Neural progenitor cell (in vitro differentiated cells): ENCODE data around the gene FLT3LG. TPM values are rescaled to one million over a fixed set of nuclear protein-coding genes. Genes with fewer than 3 reads are reported as not detected.
"Not testable (repeated sequence)": the region's sequence is repeated elsewhere in the genome, so short reads cannot be mapped to it uniquely, and the experiment has no call there.

Source experiments
- DNase-seq: peaks from one replicate; pipeline ENCODE4 v3.0.0-alpha.2; 2016; ENCODE audit warnings: low spot score
- H2AFZ ChIP-seq: fragments of 200-600 bp; sonication (generic); replicated peaks from 2 replicates; pipeline ENCODE4 v1.6.1; 2016; ENCODE audit warnings: antibody characterized with exemption
- H3F3A ChIP-seq: fragments of 200-600 bp; sonication (generic); 2 replicates; pipeline ENCODE4 v1.6.1; 2016; ENCODE audit warnings: antibody characterized with exemption, low read depth
- H3K27ac ChIP-seq: fragments of 200-600 bp; sonication (generic); 2 replicates; pipeline ENCODE4 v1.5.1; 2016; ENCODE audit warnings: mild to moderate bottlenecking
- H3K27me3 ChIP-seq: fragments of 200-600 bp; sonication (generic); 2 replicates; pipeline ENCODE4 v1.6.1; 2016; ENCODE audit warnings: mild to moderate bottlenecking, moderate library complexity
- H3K36me3 ChIP-seq: fragments of 200-600 bp; sonication (generic); 2 replicates; pipeline ENCODE4 v1.5.1; 2016
- H3K4me1 ChIP-seq: fragments of 200-600 bp; sonication (generic); 2 replicates; pipeline ENCODE4 v1.6.1; 2016; ENCODE audit warnings: mixed run types
- H3K4me2 ChIP-seq: fragments of 200-600 bp; sonication (generic); 2 replicates; pipeline ENCODE4 v1.6.1; 2016
- H3K4me3 ChIP-seq: fragments of 200-600 bp; sonication (generic); 2 replicates; pipeline ENCODE4 v1.5.1; 2016
- H3K79me2 ChIP-seq: fragments of 200-600 bp; sonication (generic); 2 replicates; pipeline ENCODE4 v1.6.1; 2016; ENCODE audit warnings: low read depth
- H3K9ac ChIP-seq: fragments of 200-600 bp; sonication (generic); 2 replicates; pipeline ENCODE4 v1.6.1; 2016
- H3K9me3 ChIP-seq: fragments of 200-600 bp; sonication (generic); 2 replicates; pipeline ENCODE4 v1.5.1; 2016; ENCODE audit warnings: low read depth
- H4K20me1 ChIP-seq: fragments of 200-600 bp; sonication (generic); 2 replicates; pipeline ENCODE4 v1.6.1; 2016; ENCODE audit warnings: low read depth
- H3K27ac Mint-ChIP-seq: 3 replicates; pipeline ENCODE4 v1.8.0; 2021; ENCODE audit warnings: mixed read lengths
- H3K27me3 Mint-ChIP-seq: 2 replicates; pipeline ENCODE4 v1.8.0; 2022; ENCODE audit warnings: low read depth, mild to moderate bottlenecking, inconsistent platforms, moderate library complexity, mixed read lengths; ENCODE audit not compliant: insufficient read depth
- H3K36me3 Mint-ChIP-seq: 3 replicates; pipeline ENCODE4 v1.8.0; 2021; ENCODE audit warnings: mixed read lengths
- H3K4me1 Mint-ChIP-seq: 3 replicates; pipeline ENCODE4 v1.8.0; 2021; ENCODE audit warnings: mixed read lengths
- H3K4me3 Mint-ChIP-seq: 3 replicates; pipeline ENCODE4 v1.8.0; 2021; ENCODE audit warnings: mild to moderate bottlenecking, moderate library complexity, mixed read lengths
- H3K9me3 Mint-ChIP-seq: 3 replicates; pipeline ENCODE4 v1.8.0; 2020; ENCODE audit warnings: mixed read lengths
- EZH2 ChIP-seq: fragments of 200-600 bp; sonication (generic); IDR thresholded peaks from 2 replicates; pipeline ENCODE4 v1.6.1; 2017; ENCODE audit warnings: antibody characterized with exemption, mild to moderate bottlenecking, moderate library complexity
- EZH2phosphoT487 ChIP-seq: fragments of 200-600 bp; sonication (generic); IDR thresholded peaks from 2 replicates; pipeline ENCODE4 v1.6.1; 2017; ENCODE audit warnings: antibody characterized with exemption
- total RNA-seq: library from RNA; depleted of rRNA; stranded (reverse); fragments of >200 nt; gene quantifications from 2 replicates; pipeline ENCODE4 v1.2.3, GENCODE V29; 2015; ENCODE audit warnings: low replicate concordance
- TF ChIP-seq, protein P1 (sequence below): fragments of 200-600 bp; sonication (generic); IDR thresholded peaks from 2 replicates; pipeline ENCODE4 v1.5.1; 2017; ENCODE audit warnings: antibody characterized with exemption, mild to moderate bottlenecking

FLT3LG gene
- total RNA-seq, 1 donor from 2014 or later = 0.24 TPM

DNA sequence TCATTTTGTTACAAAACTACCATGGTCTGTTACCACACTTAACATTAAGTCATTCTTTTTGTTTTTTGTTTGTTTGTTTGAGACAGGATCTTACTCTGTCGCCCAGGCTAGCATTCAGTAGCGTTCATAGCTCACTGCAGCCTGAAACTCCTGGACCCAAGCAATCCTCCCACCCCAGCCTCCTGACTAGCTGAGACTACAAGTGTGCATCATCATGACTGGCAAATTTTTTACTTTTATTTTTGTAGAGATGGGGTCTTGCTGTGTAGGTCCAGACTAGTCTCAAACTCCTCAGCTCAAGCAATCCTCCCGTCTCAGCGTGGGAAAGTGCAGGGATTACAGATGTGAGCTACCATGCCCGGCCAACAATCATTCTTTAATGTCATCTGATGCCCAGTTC is 17.7 kb upstream of the FLT3LG start:
- H3K4me2 ChIP-seq = no peak overlapping the region
- no peak overlapping the region for H2AFZ ChIP-seq
- peak overlapping the region; percentile 24 for H3K4me3 Mint-ChIP-seq
- peaks cover 5% of the 10 kb centered on the region for H3K27me3 Mint-ChIP-seq
- H3K79me2 ChIP-seq = peaks cover 18% of the 10 kb centered on the region
- H3K27ac ChIP-seq = no peak overlapping the region
- peaks cover 15% of the 10 kb centered on the region for H3K4me1 Mint-ChIP-seq
- TF ChIP-seq EZH2 (no peak), EZH2phosphoT487 (no peak)
- TF ChIP-seq, protein P1, sequence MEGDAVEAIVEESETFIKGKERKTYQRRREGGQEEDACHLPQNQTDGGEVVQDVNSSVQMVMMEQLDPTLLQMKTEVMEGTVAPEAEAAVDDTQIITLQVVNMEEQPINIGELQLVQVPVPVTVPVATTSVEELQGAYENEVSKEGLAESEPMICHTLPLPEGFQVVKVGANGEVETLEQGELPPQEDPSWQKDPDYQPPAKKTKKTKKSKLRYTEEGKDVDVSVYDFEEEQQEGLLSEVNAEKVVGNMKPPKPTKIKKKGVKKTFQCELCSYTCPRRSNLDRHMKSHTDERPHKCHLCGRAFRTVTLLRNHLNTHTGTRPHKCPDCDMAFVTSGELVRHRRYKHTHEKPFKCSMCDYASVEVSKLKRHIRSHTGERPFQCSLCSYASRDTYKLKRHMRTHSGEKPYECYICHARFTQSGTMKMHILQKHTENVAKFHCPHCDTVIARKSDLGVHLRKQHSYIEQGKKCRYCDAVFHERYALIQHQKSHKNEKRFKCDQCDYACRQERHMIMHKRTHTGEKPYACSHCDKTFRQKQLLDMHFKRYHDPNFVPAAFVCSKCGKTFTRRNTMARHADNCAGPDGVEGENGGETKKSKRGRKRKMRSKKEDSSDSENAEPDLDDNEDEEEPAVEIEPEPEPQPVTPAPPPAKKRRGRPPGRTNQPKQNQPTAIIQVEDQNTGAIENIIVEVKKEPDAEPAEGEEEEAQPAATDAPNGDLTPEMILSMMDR = no peak
- H3F3A ChIP-seq = peaks cover 26% of the 10 kb centered on the region
- H3K27ac Mint-ChIP-seq = no peak overlapping the region
- H3K27me3 ChIP-seq = no peaks in the 10 kb centered on the region
- H3K4me1 ChIP-seq = peaks cover 6% of the 10 kb centered on the region
- H3K9me3 Mint-ChIP-seq = no peaks in the 10 kb centered on the region
- H3K9ac ChIP-seq = no peak overlapping the region
- no peaks in the 10 kb centered on the region for H4K20me1 ChIP-seq
- H3K9me3 ChIP-seq = no peaks in the 10 kb centered on the region
- DNase-seq = no peak
- peaks cover 7% of the 10 kb centered on the region for H3K36me3 Mint-ChIP-seq
- H3K4me3 ChIP-seq = no peak overlapping the region
- H3K36me3 ChIP-seq = no peaks in the 10 kb centered on the region

DNA sequence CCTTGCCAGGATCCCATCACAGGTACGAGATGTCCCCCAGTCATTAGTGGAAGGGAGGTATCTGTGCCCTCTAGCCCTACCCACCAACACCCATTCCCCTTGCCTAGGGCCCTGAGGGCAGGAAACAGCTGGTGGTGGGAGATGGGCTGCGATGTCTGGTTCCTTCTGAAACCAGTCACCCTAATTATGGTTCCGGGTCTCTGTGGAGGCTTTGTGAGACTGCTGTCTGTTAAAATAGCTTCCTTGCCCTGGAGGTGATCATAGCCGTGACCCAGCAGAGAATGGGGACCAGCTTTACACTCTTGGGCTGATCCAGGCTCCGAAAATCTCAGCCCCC is 15.5 kb upstream of the FLT3LG start:
- Mint-ChIP-seq H3K4me1 (peaks cover 3% of the 10 kb centered on the region), H3K27ac (no peak overlapping the region), H3K36me3 (peaks cover 6% of the 10 kb centered on the region), H3K27me3 (no peaks in the 10 kb centered on the region), H3K9me3 (no peaks in the 10 kb centered on the region), H3K4me3 (no peak overlapping the region)
- DNase-seq = no peak
- peaks cover 6% of the 10 kb centered on the region for H3K4me1 ChIP-seq
- H3K9me3 ChIP-seq = no peaks in the 10 kb centered on the region
- peaks cover 9% of the 10 kb centered on the region for H3F3A ChIP-seq
- H2AFZ ChIP-seq = no peak overlapping the region
- TF ChIP-seq EZH2 (no peak), EZH2phosphoT487 (no peak)
- TF ChIP-seq, protein P1 = no peak
- H4K20me1 ChIP-seq = no peaks in the 10 kb centered on the region
- no peaks in the 10 kb centered on the region for H3K27me3 ChIP-seq
- no peaks in the 10 kb centered on the region for H3K36me3 ChIP-seq
- no peak overlapping the region for H3K4me2 ChIP-seq
- peaks cover 15% of the 10 kb centered on the region for H3K79me2 ChIP-seq
- H3K4me3 ChIP-seq = no peak overlapping the region
- no peak overlapping the region for H3K9ac ChIP-seq
- no peak overlapping the region for H3K27ac ChIP-seq

DNA sequence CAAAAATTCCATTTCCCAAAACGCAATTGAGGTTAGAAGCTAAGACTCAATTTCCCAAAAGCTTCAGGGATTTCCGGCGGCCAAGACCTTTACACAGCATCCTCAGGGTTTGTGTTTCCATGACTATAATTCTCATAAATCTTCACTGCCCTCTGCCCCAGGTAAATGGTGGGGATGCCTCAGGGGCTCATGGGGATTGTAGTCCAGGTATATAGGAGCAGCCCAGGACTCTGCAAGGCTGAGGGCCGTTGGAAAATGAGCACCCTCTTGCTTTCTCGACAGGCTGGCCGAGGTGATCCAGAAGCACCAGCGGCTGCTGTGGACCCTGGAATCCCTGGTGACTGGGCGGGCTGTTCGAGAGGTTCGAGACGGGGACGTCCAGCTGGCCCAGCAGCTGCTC is 14.6 kb upstream of the FLT3LG start:
- Histone ChIP-seq H3K9ac (no peak overlapping the region), H3K36me3 (no peaks in the 10 kb centered on the region), H3K4me3 (no peak overlapping the region), H3K4me2 (no peak overlapping the region), H3F3A (peaks cover under 1% of the 10 kb centered on the region), H3K9me3 (no peaks in the 10 kb centered on the region), H4K20me1 (no peaks in the 10 kb centered on the region), H3K27ac (no peak overlapping the region), H3K27me3 (no peaks in the 10 kb centered on the region), H2AFZ (no peak overlapping the region), H3K4me1 (no peaks in the 10 kb centered on the region), H3K79me2 (peaks cover 6% of the 10 kb centered on the region)
- H3K9me3 Mint-ChIP-seq = no peaks in the 10 kb centered on the region
- TF ChIP-seq EZH2 (no peak), EZH2phosphoT487 (no peak)
- TF ChIP-seq, protein P1 = no peak
- no peak overlapping the region for H3K4me3 Mint-ChIP-seq
- no peak overlapping the region for H3K27ac Mint-ChIP-seq
- no peaks in the 10 kb centered on the region for H3K4me1 Mint-ChIP-seq
- no peak for DNase-seq
- peaks cover 6% of the 10 kb centered on the region for H3K36me3 Mint-ChIP-seq
- no peaks in the 10 kb centered on the region for H3K27me3 Mint-ChIP-seq

DNA sequence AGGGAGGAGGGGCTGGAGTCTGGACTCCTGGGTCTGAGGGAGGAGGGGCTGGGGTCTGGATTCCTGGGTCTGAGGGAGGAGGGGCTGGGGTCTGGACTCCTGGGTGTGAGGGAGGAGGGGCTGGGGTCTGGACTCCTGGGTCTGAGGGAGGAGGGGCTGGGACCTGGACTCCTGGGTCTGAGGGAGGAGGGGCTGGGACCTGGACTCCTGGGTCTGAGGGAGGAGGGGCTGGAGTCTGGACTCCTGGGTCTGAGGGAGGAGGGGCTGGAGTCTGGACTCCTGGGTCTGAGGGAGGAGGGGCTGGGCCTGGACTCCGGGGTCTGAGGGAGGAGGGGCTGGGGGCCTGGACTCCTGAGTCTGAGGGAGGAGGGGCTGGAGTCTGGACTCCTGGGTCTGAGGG is 12.9 kb upstream of the FLT3LG start:
- H2AFZ ChIP-seq, H3K36me3 Mint-ChIP-seq: not testable (repeated sequence)

More for the DNA sequence above, 12.9 kb upstream of the FLT3LG start:
- H3K4me2 ChIP-seq, H3K36me3 ChIP-seq, H3K27me3 Mint-ChIP-seq, H3K4me1 ChIP-seq, H3K4me1 Mint-ChIP-seq, H3K27me3 ChIP-seq, H3K79me2 ChIP-seq, H3K9me3 ChIP-seq, DNase-seq, H3F3A ChIP-seq, H3K27ac Mint-ChIP-seq, H3K27ac ChIP-seq, H4K20me1 ChIP-seq, H3K9ac ChIP-seq, H3K4me3 Mint-ChIP-seq, H3K4me3 ChIP-seq, H3K9me3 Mint-ChIP-seq: not testable (repeated sequence)
